ENCODE measurements around the gene LRRC74B. TPM values are rescaled to one million over a fixed set of nuclear protein-coding genes. Genes with fewer than 3 reads are reported as not detected.
"Not testable (repeated sequence)": the region's sequence is repeated elsewhere in the genome, so short reads cannot be mapped to it uniquely, and the experiment has no call there.

LRRC74B gene
- total RNA-seq, 4 donors from 2014 or later = 0.14 to 0.18 TPM; not detected in 2

GRCh38 chr22:21055880-21056319 lies 10.2 kb downstream of the LRRC74B start:
- intact Hi-C loops (cut with DNase I; ENCODE audit: low total_unique reads) = no loop called here
- Histone ChIP-seq H3K27me3 (no peaks in the 10 kb centered on the region), H3K27ac (no peak overlapping the region), H3K36me3 (no peaks in the 10 kb centered on the region), H3K4me3 (no peak overlapping the region), H3K9me3 (no peaks in the 10 kb centered on the region), H3K4me1 (no peaks in the 10 kb centered on the region)
- DNase-seq = peak in 1 of 2 donors; percentile 5
- TF ChIP-seq CTCF (IDR thresholded peaks at IDR 0.05) = no peak
- TF ChIP-seq POLR2A (IDR thresholded peaks at IDR 0.05) = no peak

- H3K27ac ChIP-seq; H3K36me3 ChIP-seq; H3K4me3 ChIP-seq; intact Hi-C loops (cut with DNase I; ENCODE audit: low total_unique reads); H3K27me3 ChIP-seq; DNase-seq; H3K9me3 ChIP-seq; H3K4me1 ChIP-seq: not testable (repeated sequence)
Measured at GRCh38 chr22:21060363-21060762, 14.6 kb downstream of the LRRC74B start.

GRCh38 chr22:21061660-21062321 lies 16.0 kb downstream of the LRRC74B start:
- H3K27ac ChIP-seq; intact Hi-C loops (cut with DNase I; ENCODE audit: low total_unique reads); H3K9me3 ChIP-seq; H3K4me3 ChIP-seq; DNase-seq; H3K36me3 ChIP-seq; H3K27me3 ChIP-seq; H3K4me1 ChIP-seq: not testable (repeated sequence)

GRCh38 chr22:21064425-21064824 lies 18.7 kb downstream of the LRRC74B start:
- H3K27ac ChIP-seq; H3K36me3 ChIP-seq; H3K27me3 ChIP-seq; intact Hi-C loops (cut with DNase I; ENCODE audit: low total_unique reads); DNase-seq; H3K9me3 ChIP-seq; H3K4me1 ChIP-seq; H3K4me3 ChIP-seq: not testable (repeated sequence)

GRCh38 chr22:21064917-21065864 lies 19.4 kb downstream of the LRRC74B start:
- Histone ChIP-seq H3K9me3 (no peaks in the 10 kb centered on the region), H3K4me1 (no peaks in the 10 kb centered on the region), H3K4me3 (no peak overlapping the region), H3K27ac (no peak overlapping the region), H3K27me3 (no peaks in the 10 kb centered on the region), H3K36me3 (no peaks in the 10 kb centered on the region)
- DNase-seq = no peak
- TF ChIP-seq CTCF (IDR thresholded peaks at IDR 0.05) (no peak), POLR2A (IDR thresholded peaks at IDR 0.05) (no peak)
- intact Hi-C loops (cut with DNase I; ENCODE audit: low total_unique reads) = no loop called here

GRCh38 chr22:21067075-21067900 lies 21.5 kb downstream of the LRRC74B start:
- TF ChIP-seq CTCF (IDR thresholded peaks at IDR 0.05) = no peak
- TF ChIP-seq POLR2A (IDR thresholded peaks at IDR 0.05) = no peak
- DNase-seq = no peak
- Histone ChIP-seq H3K27ac (no peak overlapping the region), H3K4me1 (no peaks in the 10 kb centered on the region), H3K9me3 (no peaks in the 10 kb centered on the region), H3K36me3 (no peaks in the 10 kb centered on the region), H3K27me3 (no peaks in the 10 kb centered on the region), H3K4me3 (no peak overlapping the region)
- intact Hi-C loops (cut with DNase I; ENCODE audit: low total_unique reads) = no loop called here

All from uterus (tissue), 4 donors.